Measurements from ENCODE around the gene SEMA5A. TPM values are rescaled to one million over a fixed set of nuclear protein-coding genes. Genes with fewer than 3 reads are reported as not detected.

Gene SEMA5A
- total RNA-seq, 1 experiment from 2014 or later = 9.3 TPM

DNA sequence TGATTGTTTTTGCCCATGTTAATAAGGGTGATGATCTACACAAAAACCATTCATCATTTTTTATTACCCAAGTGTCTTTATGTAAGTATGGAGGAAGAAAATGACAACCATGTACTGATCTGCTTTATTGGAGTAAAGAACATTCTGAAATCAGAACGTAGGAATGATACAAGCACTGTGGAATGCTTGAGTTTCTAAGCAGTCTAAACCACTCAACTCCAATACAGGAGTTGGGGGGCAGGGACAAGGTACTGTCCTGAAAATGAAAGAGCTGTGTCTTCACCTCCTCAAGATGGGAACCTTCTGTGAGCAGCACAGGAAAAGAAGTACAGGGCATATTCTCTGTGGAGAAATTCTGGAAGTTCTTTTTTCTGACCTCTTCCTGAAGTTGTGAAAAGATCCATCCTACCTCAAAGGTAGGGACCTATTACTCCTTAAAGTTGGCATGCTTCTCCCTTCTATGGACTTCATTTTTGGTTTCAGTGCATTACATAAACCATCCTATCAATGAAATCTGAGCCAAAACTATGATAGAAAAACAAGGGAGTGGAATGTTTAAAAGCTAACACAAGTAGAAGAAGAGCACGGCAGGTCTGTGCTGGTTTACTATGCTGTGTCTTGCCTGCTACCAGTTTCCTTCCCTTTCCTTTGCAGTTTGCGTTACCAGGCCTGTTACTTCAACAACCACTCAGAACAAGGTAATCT lies 202.6 kb downstream of the SEMA5A start:
- TF ChIP-seq, protein P1, sequence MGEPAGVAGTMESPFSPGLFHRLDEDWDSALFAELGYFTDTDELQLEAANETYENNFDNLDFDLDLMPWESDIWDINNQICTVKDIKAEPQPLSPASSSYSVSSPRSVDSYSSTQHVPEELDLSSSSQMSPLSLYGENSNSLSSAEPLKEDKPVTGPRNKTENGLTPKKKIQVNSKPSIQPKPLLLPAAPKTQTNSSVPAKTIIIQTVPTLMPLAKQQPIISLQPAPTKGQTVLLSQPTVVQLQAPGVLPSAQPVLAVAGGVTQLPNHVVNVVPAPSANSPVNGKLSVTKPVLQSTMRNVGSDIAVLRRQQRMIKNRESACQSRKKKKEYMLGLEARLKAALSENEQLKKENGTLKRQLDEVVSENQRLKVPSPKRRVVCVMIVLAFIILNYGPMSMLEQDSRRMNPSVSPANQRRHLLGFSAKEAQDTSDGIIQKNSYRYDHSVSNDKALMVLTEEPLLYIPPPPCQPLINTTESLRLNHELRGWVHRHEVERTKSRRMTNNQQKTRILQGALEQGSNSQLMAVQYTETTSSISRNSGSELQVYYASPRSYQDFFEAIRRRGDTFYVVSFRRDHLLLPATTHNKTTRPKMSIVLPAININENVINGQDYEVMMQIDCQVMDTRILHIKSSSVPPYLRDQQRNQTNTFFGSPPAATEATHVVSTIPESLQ (CRISPR knock-in tag; IDR thresholded peaks at IDR 0.05) = no peak
- TF ChIP-seq ZNF671 (CRISPR knock-in tag; IDR thresholded peaks at IDR 0.05) (no peak), SOX15 (CRISPR knock-in tag; IDR thresholded peaks at IDR 0.05) (no peak), TCF7 (CRISPR knock-in tag; IDR thresholded peaks at IDR 0.05; ENCODE audit: low read depth) (no peak), NFATC4 (CRISPR knock-in tag; IDR thresholded peaks at IDR 0.05) (no peak), GTF2I (CRISPR knock-in tag; conservative IDR thresholded peaks at IDR 0.05) (no peak), OVOL2 (CRISPR knock-in tag; IDR thresholded peaks at IDR 0.05; ENCODE audit: borderline replicate concordance) (no peak), CBFB (CRISPR knock-in tag; IDR thresholded peaks at IDR 0.05; ENCODE audit: low read depth) (no peak), ZNF263 (CRISPR knock-in tag; IDR thresholded peaks at IDR 0.05; ENCODE audit: low read depth) (no peak), HMGA2 (CRISPR knock-in tag; IDR thresholded peaks at IDR 0.05) (no peak), TP53 (CRISPR knock-in tag; IDR thresholded peaks at IDR 0.05) (no peak), NR3C1 (CRISPR knock-in tag; conservative IDR thresholded peaks at IDR 0.05; ENCODE audit: low read depth) (no peak), RELA (CRISPR knock-in tag; IDR thresholded peaks at IDR 0.05; ENCODE audit: borderline replicate concordance) (no peak), NR1H2 (CRISPR knock-in tag; IDR thresholded peaks at IDR 0.05) (no peak), PRRX2 (CRISPR knock-in tag; IDR thresholded peaks at IDR 0.05) (no peak)
- TF ChIP-seq, protein P2, sequence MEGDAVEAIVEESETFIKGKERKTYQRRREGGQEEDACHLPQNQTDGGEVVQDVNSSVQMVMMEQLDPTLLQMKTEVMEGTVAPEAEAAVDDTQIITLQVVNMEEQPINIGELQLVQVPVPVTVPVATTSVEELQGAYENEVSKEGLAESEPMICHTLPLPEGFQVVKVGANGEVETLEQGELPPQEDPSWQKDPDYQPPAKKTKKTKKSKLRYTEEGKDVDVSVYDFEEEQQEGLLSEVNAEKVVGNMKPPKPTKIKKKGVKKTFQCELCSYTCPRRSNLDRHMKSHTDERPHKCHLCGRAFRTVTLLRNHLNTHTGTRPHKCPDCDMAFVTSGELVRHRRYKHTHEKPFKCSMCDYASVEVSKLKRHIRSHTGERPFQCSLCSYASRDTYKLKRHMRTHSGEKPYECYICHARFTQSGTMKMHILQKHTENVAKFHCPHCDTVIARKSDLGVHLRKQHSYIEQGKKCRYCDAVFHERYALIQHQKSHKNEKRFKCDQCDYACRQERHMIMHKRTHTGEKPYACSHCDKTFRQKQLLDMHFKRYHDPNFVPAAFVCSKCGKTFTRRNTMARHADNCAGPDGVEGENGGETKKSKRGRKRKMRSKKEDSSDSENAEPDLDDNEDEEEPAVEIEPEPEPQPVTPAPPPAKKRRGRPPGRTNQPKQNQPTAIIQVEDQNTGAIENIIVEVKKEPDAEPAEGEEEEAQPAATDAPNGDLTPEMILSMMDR (IDR thresholded peaks at IDR 0.05) = no peak
- TF ChIP-seq, protein P3, sequence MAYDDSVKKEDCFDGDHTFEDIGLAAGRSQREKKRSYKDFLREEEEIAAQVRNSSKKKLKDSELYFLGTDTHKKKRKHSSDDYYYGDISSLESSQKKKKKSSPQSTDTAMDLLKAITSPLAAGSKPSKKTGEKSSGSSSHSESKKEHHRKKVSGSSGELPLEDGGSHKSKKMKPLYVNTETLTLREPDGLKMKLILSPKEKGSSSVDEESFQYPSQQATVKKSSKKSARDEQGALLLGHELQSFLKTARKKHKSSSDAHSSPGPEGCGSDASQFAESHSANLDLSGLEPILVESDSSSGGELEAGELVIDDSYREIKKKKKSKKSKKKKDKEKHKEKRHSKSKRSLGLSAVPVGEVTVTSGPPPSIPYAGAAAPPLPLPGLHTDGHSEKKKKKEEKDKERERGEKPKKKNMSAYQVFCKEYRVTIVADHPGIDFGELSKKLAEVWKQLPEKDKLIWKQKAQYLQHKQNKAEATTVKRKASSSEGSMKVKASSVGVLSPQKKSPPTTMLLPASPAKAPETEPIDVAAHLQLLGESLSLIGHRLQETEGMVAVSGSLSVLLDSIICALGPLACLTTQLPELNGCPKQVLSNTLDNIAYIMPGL (CRISPR knock-in tag; IDR thresholded peaks at IDR 0.05) = no peak
- TF ChIP-seq, protein P4, sequence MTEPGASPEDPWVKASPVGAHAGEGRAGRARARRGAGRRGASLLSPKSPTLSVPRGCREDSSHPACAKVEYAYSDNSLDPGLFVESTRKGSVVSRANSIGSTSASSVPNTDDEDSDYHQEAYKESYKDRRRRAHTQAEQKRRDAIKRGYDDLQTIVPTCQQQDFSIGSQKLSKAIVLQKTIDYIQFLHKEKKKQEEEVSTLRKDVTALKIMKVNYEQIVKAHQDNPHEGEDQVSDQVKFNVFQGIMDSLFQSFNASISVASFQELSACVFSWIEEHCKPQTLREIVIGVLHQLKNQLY (CRISPR knock-in tag; IDR thresholded peaks at IDR 0.05) = no peak
- TF ChIP-seq, protein P5, sequence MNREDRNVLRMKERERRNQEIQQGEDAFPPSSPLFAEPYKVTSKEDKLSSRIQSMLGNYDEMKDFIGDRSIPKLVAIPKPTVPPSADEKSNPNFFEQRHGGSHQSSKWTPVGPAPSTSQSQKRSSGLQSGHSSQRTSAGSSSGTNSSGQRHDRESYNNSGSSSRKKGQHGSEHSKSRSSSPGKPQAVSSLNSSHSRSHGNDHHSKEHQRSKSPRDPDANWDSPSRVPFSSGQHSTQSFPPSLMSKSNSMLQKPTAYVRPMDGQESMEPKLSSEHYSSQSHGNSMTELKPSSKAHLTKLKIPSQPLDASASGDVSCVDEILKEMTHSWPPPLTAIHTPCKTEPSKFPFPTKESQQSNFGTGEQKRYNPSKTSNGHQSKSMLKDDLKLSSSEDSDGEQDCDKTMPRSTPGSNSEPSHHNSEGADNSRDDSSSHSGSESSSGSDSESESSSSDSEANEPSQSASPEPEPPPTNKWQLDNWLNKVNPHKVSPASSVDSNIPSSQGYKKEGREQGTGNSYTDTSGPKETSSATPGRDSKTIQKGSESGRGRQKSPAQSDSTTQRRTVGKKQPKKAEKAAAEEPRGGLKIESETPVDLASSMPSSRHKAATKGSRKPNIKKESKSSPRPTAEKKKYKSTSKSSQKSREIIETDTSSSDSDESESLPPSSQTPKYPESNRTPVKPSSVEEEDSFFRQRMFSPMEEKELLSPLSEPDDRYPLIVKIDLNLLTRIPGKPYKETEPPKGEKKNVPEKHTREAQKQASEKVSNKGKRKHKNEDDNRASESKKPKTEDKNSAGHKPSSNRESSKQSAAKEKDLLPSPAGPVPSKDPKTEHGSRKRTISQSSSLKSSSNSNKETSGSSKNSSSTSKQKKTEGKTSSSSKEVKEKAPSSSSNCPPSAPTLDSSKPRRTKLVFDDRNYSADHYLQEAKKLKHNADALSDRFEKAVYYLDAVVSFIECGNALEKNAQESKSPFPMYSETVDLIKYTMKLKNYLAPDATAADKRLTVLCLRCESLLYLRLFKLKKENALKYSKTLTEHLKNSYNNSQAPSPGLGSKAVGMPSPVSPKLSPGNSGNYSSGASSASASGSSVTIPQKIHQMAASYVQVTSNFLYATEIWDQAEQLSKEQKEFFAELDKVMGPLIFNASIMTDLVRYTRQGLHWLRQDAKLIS (CRISPR knock-in tag; IDR thresholded peaks at IDR 0.05; ENCODE audit: borderline replicate concordance) = no peak
- TF ChIP-seq, protein P6, sequence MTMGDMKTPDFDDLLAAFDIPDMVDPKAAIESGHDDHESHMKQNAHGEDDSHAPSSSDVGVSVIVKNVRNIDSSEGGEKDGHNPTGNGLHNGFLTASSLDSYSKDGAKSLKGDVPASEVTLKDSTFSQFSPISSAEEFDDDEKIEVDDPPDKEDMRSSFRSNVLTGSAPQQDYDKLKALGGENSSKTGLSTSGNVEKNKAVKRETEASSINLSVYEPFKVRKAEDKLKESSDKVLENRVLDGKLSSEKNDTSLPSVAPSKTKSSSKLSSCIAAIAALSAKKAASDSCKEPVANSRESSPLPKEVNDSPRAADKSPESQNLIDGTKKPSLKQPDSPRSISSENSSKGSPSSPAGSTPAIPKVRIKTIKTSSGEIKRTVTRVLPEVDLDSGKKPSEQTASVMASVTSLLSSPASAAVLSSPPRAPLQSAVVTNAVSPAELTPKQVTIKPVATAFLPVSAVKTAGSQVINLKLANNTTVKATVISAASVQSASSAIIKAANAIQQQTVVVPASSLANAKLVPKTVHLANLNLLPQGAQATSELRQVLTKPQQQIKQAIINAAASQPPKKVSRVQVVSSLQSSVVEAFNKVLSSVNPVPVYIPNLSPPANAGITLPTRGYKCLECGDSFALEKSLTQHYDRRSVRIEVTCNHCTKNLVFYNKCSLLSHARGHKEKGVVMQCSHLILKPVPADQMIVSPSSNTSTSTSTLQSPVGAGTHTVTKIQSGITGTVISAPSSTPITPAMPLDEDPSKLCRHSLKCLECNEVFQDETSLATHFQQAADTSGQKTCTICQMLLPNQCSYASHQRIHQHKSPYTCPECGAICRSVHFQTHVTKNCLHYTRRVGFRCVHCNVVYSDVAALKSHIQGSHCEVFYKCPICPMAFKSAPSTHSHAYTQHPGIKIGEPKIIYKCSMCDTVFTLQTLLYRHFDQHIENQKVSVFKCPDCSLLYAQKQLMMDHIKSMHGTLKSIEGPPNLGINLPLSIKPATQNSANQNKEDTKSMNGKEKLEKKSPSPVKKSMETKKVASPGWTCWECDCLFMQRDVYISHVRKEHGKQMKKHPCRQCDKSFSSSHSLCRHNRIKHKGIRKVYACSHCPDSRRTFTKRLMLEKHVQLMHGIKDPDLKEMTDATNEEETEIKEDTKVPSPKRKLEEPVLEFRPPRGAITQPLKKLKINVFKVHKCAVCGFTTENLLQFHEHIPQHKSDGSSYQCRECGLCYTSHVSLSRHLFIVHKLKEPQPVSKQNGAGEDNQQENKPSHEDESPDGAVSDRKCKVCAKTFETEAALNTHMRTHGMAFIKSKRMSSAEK (CRISPR knock-in tag; IDR thresholded peaks at IDR 0.05; ENCODE audit: borderline replicate concordance) = no peak

More for the DNA sequence above, 202.6 kb downstream of the SEMA5A start:
- DNase-seq (ENCODE audit: low spot score) = no peak
- Mint-ChIP-seq H3K36me3 (peaks cover 3% of the 10 kb centered on the region), H3K9me3 (peaks cover 18% of the 10 kb centered on the region), H3K4me1 (0 out of 2 replicates have a peak, but pooled peaks cover under 1% of the 10 kb centered on the region), H3K4me3 (no peak overlapping the region), H3K27ac (no peak overlapping the region), H3K27me3 (ENCODE audit: low read depth) (no peaks in the 10 kb centered on the region)
- no peak for ATAC-seq
- POLR2A ChIA-PET = no interaction called here
- CTCF ChIA-PET = interaction anchor here (0.5 kb wide), 1 partner anchor 18 kb away, joined by 3 read pairs; no protein-coding TSS in a partner anchor

All from WTC11 (cell line).